ENCODE data around the gene NDRG4.
A peak's percentile ranks its signal among the peaks of the same experiment; 100 is the strongest.
"Not testable (repeated sequence)": the region's sequence is repeated elsewhere in the genome, so short reads cannot be mapped to it uniquely, and the experiment has no call there.

Gene NDRG4

DNA sequence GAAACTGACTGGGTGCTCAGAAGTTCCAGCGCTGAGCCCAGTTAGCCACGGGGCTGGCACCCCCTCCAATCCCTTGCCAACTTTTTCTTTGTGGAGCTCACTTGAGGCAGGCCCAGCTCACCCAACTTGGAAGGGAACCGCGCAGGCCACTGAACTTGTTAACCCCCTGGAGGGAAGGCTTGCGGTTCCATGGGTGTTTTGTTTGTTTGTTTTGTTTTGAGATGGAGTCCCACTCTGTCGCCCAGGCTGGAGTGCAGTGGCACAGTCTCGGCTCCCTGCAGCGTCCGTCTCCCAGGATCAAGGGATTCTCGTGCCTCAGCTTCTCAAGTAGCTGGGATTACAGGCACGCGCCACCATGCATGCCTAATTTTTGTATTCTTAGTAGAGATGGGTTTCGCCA lies 34.1 kb upstream of the NDRG4 start:
- no peak for DNase-seq (ENCODE audit: low spot score)

DNA sequence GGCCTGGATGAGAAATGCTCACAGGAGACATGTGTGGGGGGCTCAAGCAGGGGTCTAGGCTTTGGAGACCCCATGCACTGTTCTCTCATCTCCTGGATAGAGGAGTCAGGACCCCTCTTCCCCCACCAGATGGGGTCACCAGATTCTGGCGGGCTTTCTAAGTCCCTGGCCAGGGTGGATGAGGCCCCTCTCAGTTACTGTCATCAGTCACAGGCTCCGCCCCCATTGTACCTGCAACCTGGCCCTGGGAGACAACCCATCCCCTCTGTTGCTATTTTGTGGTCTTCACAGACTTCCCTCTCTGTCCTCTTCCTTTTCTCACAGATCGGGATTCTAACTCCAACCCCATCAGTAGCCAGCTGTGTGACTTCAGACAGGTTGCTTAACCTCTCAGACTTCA lies 33.5 kb upstream of the NDRG4 start:
- no peak for DNase-seq (ENCODE audit: low spot score)

GRCh38 chr16:58467905-58468304 lies 32.0 kb upstream of the NDRG4 start:
- no peak for DNase-seq (ENCODE audit: low spot score)

- DNase-seq (ENCODE audit: low spot score): no peak
Measured at GRCh38 chr16:58471209-58471975, 28.6 kb upstream of the NDRG4 start.

DNA sequence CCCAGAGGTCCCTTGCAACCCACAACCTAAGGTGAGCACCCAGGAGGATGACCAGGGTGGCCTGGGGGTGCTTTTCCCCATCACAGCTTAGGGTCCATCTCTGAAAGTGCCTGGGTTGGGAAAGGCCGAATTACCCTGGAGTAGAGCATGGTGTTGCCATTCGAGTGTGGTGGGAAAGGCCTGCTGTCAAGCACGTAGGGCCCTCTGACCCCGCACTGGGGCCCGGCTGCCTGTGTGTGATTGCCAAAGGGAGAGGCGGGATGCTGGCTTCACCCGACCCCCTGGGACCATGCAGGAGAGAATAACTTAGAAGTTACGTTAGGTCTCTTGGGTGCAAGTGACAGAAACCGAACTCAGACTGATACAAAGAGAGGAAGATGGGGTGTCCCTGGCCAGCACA lies 27.7 kb upstream of the NDRG4 start:
- no peak for DNase-seq (ENCODE audit: low spot score)

GRCh38 chr16:58472827-58473226 lies 27.1 kb upstream of the NDRG4 start:
- DNase-seq (ENCODE audit: low spot score): no peak

DNA sequence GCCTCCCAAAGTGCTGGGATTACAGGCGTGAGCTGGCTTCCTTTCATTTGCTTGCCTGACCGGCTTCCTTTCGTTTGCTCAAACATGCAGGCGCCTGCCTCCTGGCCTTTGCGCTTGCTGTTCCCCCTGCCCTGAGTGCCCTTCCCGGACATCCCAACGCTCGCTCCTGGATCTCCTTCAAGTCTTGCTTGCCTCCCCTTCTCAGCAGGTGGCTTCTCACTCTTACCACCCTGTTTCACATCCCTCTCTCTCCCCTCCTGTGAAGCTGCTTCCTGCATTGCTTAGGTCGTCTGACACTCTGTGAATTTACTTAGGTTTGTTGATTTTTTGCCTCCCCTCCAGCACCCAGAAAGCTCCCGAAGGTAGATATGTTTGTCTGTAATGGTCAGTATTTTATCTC lies 25.6 kb upstream of the NDRG4 start:
- DNase-seq (ENCODE audit: low spot score): no peak

DNA sequence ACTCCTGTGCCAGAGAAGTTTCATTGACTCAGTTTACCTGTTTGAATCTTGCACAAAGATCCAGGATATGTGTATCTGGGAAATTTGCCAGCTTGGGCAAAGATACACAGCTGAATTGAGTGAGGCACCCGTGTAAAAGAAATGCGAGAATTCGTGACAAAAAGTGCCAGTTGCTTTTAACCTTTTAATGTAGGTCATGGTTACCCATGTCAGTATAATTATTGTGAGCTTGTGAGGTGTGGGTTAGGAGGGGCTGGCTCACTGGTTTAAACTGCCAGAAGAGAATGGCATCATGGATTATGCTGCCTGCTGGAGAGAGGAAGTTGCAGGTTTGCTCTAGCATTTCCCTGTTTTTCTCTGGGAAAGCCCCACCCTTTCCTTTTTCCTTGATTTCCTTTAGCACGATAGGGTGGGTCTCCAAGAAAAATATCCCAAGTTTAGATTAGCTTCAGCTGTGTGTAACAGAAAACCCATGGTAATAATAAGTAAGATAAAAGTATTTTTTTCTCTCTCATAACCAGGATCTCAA lies 24.8 kb upstream of the NDRG4 start:
- DNase-seq (ENCODE audit: low spot score): no peak

DNA sequence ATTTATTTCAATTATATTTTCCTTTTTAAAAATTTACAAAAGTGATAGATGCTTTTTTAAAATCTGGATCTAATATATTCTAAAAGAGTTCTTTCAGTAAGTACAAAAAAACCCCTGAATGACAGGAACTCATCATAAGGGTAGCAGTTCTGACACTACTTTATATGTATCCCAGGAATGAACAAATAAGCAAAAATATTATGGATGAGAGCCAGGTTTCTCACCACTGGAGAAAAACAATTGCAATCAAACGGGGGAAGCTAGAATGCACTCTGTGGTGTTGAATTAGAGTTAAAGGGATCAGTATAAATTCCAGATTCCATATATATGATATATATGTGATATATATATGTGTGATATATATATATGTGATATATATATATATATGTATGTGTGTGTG lies 23.2 kb upstream of the NDRG4 start:
- no peak for DNase-seq (ENCODE audit: low spot score)

- no peak for DNase-seq (ENCODE audit: low spot score)
Measured at GRCh38 chr16:58478427-58478826, 21.5 kb upstream of the NDRG4 start.

GRCh38 chr16:58481226-58481869 lies 18.6 kb upstream of the NDRG4 start:
- DNase-seq (ENCODE audit: low spot score): no peak

- no peak for DNase-seq (ENCODE audit: low spot score)
Measured at GRCh38 chr16:58481931-58482330, 18.0 kb upstream of the NDRG4 start.

- no peak for DNase-seq (ENCODE audit: low spot score)
Measured at GRCh38 chr16:58485184-58485887, 14.6 kb upstream of the NDRG4 start.

DNA sequence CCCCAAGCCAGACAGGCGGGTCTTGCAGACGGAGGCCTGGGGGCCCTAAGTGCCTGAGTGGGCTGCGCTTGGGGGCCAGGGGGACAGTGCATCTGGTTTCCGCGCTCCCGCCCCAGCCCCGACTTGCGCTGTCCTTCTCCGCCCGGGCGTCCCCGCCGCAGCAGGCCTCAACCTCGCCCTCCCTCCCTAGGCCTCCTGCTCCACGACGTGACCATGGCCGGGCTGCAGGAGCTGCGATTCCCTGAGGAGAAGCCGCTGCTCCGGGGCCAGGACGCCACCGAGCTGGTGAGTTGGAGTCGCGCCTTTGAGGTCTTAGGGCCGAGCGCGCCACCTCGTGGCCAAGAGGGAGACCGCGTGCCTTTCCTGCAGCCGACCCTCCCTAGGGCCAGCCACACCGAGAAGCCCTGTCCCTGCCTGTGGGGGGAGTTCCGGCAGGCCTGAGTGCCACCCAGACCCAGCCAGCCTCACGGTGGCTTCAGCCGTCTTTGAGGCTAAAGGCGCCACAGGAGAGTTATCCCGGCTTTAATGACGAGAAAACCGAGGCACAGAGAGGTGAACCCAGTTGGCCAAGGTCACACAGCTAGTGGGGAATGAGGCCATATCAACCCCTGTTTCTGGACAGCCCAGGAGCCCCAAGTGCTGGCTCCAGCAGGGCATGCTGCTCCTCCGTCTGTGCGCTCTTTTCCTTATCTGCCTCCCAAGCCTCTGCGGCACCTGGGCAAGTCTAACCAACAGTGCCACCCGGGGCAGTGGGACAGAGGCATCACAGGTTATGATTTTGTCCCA lies 12.2 kb upstream of the NDRG4 start:
- peak; percentile 86 for DNase-seq (ENCODE audit: low spot score)

DNA sequence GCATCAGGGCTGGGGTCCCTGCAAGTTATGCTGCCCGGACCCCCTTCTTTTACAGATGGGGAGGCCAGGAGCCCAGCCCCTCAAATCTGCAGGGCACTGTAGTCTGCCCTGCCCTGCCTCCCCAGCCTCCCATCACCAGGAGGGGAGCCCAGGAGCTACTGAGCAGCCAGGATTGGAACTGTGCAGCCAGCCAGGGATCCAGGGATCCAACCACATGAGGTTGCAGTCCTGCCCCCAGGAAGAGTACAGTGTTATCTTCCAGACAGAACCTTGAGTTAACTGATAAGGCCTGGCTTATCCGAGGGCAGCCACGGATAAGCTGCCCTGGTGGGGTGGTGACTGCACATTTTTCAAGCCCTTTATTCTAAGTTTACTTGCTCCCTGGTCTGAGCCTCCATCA lies 11.4 kb upstream of the NDRG4 start:
- DNase-seq (ENCODE audit: low spot score): no peak

DNA sequence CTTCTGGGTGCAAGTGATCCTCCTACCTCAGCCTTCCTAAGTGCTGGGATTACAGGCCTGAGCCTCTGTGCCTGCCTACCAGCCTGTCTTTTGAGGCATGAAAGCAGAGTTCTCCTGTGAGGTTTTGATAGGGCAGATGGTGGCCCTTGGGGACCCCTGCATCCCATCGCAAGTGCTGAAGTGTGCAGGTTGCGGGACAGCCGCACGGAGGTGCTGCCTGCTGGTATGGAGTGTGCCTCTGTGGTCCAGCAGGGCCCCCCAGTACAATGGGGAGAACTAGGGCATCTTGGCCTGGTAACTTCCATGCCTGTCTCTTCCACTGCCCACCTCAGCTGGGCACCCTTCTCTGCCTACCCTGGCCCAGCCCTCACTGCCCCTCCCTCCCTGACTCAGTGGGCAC lies 9.9 kb upstream of the NDRG4 start:
- no peak for DNase-seq (ENCODE audit: low spot score)

GRCh38 chr16:58490539-58490938 lies 9.4 kb upstream of the NDRG4 start:
- not testable (repeated sequence) for DNase-seq (ENCODE audit: low spot score)

DNA sequence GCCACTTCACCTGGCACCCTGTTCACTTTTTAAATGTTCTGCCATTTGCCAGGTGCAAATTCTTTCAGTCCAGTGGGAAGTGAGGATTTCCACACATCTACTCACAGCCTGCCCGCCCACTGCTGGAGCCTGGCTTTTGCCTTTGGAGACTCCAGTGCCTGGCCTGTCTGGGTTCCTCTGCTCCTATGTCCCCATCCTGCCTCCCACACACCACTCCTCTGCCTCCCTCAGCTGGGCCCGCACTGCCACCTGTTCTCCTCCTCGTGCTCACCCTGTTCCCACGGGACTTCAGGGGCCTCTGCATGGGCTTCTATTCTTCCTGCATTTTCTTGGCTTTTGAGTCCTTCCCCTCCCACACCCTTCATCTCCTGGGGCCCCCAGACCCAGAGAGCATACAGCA lies 7.9 kb upstream of the NDRG4 start:
- no peak for DNase-seq (ENCODE audit: low spot score)

- no peak for DNase-seq (ENCODE audit: low spot score)
Measured at GRCh38 chr16:58492735-58493134, 7.2 kb upstream of the NDRG4 start.

DNA sequence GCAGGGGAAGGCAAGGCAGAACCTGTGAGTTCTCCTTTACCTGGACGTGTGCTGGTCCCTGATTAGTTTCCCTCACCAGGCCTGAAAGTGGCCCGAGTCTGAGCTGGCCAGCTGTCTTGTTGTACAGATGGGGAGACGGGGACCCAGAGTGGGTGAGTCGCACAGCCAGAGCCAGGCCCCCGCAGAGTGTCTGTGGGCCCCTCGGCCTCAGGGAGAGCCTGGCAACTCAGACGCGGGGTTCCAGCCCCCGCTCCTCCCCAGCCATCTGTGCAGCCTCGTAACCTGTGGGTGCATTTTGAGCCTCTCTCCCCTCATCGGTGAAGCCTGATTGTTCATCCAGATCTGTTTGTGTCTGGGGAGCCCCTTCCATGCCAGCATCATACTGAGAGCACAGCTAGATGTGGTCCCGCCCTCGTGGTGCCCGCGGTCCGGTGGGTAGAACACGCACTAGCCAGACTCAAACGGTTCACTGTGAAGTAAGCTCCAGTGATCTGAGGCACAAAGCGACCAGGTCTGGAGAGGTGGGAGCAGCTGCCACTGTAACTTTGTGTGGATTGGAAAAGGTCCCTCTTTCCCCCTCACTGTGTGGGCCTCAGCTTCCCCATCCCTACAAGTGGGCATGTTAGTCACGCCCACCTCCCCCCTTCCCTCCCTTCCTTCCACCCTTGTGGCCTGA lies 6.0 kb upstream of the NDRG4 start:
- no peak for DNase-seq (ENCODE audit: low spot score)

DNA sequence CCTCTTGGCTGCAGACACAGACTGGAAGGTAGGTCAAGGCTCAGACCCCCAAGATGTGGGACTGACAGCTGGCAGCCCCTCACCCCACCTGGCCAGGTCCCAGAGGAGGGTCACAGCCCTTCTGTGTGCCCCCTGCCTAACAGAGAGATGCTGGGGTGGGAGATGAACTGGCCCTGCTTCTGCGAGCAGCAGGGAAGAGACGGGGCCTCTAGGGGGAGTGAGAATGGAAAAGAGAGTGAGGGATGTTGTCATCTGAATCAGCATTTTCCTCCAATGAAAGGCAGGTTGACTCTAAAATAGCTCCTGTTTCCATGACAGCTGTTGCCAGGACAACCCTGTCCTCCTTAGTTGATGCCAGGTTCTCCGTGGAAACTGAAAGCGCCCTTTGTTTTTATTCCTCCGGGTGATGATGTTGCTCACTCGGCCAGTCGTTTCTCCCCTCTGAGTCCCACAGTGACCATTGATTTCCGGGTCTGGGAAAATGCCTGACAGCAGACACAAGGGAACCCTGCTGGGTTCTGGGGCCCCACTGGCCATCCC lies 4.9 kb upstream of the NDRG4 start:
- peak; percentile 97 for DNase-seq (ENCODE audit: low spot score)

All from AG08395 (cell line).